NOMO-1 (cell line): ENCODE results near the gene NACC1.

Source experiments
- DNase-seq, 2 experiments: peaks; one replicate each; lab custom pipeline; 2025; ENCODE audit not compliant: unreplicated experiment in 2 of 2; lab: John Stamatoyannopoulos, UW

NACC1 gene

GRCh38 chr19:13187419-13187818, 69.4 kb downstream of the NACC1 start:
- DNase-seq: no peak

- DNase-seq: no peak
Observed at GRCh38 chr19:13189600-13189999, 71.5 kb downstream of the NACC1 start.
